GM19452 (cell line): ENCODE measurements around the gene KIF15.

Experiments
- ATAC-seq: cut with Tn5 transposase; IDR thresholded peaks from one replicate; pipeline ENCODE4 v1.9.1; 2021; ENCODE audit not compliant: unreplicated experiment

The KIF15 gene

GRCh38 chr3:44877333-44877732, 115.7 kb downstream of the KIF15 start:
- ATAC-seq, result no peak

- no peak for ATAC-seq
These were observed 118.7 kb downstream of the KIF15 start for GRCh38 chr3:44880284-44880683.

GRCh38 chr3:44883213-44883955, 121.8 kb downstream of the KIF15 start:
- ATAC-seq, result no peak

- ATAC-seq, result no peak
These were observed 122.4 kb downstream of the KIF15 start for GRCh38 chr3:44883999-44884431.

- ATAC-seq, result no peak
These were observed 124.0 kb downstream of the KIF15 start for GRCh38 chr3:44885618-44886017.

- ATAC-seq, result no peak
These were observed 125.0 kb downstream of the KIF15 start for GRCh38 chr3:44886561-44886960.

GRCh38 chr3:44887101-44887500, 125.5 kb downstream of the KIF15 start:
- ATAC-seq, result no peak

GRCh38 chr3:44890258-44890657, 128.7 kb downstream of the KIF15 start:
- no peak for ATAC-seq

- no peak for ATAC-seq
These were observed 129.3 kb downstream of the KIF15 start for GRCh38 chr3:44890852-44891251.

- ATAC-seq, result no peak
These were observed 131.1 kb downstream of the KIF15 start for GRCh38 chr3:44892689-44893088.

- ATAC-seq, result no peak
These were observed 131.5 kb downstream of the KIF15 start for GRCh38 chr3:44893097-44893496.

GRCh38 chr3:44894485-44894884, 132.9 kb downstream of the KIF15 start:
- ATAC-seq, result no peak

GRCh38 chr3:44896440-44896839, 134.8 kb downstream of the KIF15 start:
- no peak for ATAC-seq

GRCh38 chr3:44899683-44900367, 138.2 kb downstream of the KIF15 start:
- no peak for ATAC-seq

GRCh38 chr3:44902628-44903027, 141.0 kb downstream of the KIF15 start:
- ATAC-seq, result no peak
